UCSD-AML1 (cell line): ENCODE data around the gene RASSF7.

ENCODE experiments used
- DNase-seq: peaks from one replicate; lab custom pipeline; 2025; ENCODE audit not compliant: unreplicated experiment; lab: John Stamatoyannopoulos, UW

The RASSF7 gene

GRCh38 chr11:607971-608659 is 47.3 kb downstream of the RASSF7 start:
- DNase-seq: no peak

DNA sequence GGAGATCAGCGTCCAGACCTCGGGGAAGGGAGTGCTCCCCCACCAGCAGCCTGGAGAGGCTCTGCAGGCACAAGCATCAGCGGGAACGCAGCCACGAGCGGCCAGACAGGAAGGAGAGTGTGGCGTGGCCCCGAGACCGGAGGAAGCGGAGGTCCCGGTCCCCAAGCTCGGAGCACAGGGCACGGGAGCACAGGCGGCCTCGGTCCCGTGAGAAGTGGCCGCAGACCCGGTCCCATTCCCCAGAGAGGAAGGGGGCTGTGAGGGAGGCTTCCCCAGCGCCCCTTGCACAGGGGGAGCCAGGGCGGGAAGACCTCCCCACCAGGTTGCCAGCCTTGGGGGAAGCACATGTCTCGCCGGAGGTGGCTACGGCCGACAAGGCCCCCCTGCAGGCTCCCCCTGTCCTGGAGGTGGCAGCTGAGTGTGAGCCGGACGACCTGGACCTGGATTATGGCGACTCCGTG is 48.1 kb downstream of the RASSF7 start:
- no peak for DNase-seq

DNA sequence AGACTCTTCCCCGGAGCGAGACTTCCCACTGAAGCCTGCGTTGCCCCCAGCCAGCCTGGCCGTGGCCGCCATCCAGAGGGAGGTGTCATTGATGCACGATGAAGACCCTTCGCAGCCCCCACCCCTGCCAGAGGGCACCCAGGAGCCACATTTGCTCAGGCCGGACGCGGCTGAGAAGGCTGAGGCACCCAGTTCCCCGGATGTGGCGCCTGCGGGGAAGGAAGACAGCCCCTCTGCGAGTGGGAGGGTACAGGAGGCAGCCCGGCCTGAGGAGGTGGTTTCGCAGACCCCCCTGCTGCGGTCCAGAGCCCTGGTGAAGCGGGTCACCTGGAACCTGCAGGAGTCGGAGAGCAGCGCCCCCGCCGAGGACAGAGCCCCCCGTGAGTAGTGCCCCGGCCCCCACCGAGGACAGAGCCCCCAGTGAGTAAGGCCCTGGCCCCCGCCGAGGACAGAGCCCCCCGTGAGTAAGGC is 48.6 kb downstream of the RASSF7 start:
- no peak for DNase-seq

DNA sequence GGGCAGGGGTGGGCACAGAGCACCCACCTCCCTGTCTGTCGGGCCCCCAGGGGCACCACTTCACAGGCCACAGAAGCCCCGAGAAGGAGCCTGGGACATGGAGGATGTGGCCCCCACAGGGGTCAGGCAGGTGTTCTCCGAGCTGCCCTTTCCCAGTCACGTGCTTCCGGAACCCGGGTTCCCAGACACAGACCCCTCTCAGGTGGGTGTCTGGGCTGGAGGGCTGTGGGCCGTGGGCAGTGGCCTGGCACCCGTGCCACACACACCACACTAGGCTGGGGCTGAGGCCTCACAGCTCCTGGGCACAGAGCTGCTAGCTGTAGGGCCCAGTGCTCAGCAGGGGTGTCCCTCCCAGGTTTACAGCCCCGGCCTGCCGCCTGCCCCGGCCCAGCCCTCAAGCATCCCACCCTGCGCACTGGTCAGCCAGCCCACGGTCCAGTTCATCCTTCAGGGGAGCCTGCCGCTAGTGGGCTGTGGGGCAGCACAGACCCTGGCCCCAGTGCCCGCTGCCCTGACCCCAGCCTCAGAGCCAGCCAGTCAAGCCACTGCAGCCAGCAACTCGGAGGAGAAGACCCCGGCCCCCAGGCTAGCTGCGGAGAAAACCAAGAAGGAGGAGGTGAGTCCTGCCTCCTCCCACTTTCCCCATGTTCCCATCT is 49.5 kb downstream of the RASSF7 start:
- DNase-seq: no peak

- no peak for DNase-seq
These were observed 50.5 kb downstream of the RASSF7 start for GRCh38 chr11:611001-611996.

- peak; percentile 42 for DNase-seq
These were observed 51.6 kb downstream of the RASSF7 start for GRCh38 chr11:612201-612960.

GRCh38 chr11:612961-613300 is 52.2 kb downstream of the RASSF7 start:
- no peak for DNase-seq

DNA sequence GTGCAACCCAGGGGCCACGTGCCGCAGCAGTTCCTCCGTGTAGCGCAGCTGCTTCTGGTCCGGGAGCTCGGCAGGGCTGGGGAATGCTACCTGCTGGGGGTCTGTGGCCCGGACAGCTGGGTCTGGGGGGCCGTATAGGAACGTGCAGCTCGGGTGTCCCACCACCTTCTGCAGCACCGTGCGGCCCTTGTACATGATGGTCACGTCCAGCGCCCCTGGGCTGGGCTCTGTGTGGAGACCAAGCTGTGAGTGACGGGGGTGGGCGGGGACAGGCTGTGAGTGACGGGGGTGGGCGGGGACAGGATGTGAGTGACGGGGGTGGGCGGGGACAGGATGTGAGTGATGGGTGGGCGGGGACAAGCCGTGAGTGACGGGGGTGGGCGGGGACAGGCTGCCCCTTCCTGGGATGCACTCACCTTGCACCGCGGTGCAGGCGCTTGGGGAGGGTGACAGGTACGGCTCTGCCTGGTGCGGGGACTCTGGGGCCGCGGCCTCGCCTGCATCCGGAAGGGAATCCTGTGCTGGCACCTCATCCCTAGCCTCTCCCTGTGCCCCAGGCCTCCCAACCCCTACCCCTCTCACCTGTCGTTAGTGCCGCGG is 52.7 kb downstream of the RASSF7 start:
- no peak for DNase-seq
